Urinary bladder (tissue), 4 donors: Measurements from ENCODE around the gene SLC18B1. TPM values are rescaled to one million over a fixed set of nuclear protein-coding genes. Genes with fewer than 3 reads are reported as not detected.

Experiments
- DNase-seq: peaks from one replicate; pipeline ENCODE4 v3.0.0-alpha.2; 2015; ENCODE audit errors: extremely low spot score
- H3K27ac ChIP-seq: one replicate; pipeline ENCODE4 v1.5.1; 2013; ENCODE audit warnings: low read depth, mild to moderate bottlenecking, moderate library complexity
- H3K36me3 ChIP-seq: one replicate; pipeline ENCODE4 v1.6.1; 2013; ENCODE audit warnings: mild to moderate bottlenecking, moderate library complexity; ENCODE audit not compliant: insufficient read depth
- H3K4me1 ChIP-seq: one replicate; pipeline ENCODE4 v1.6.1; 2013; ENCODE audit warnings: mild to moderate bottlenecking, moderate library complexity; ENCODE audit not compliant: insufficient read depth
- H3K4me3 ChIP-seq: one replicate; pipeline ENCODE4 v1.5.1; 2013; ENCODE audit warnings: low read depth, low read length
- WGBS: extraction: QIAGEN DNeasy Blood & Tissue Kit; methylation state at CpG from one replicate; pipeline ENCODE4 v1.1.7; 2013; 5-methylcytosine and 5-hydroxymethylcytosine counted together
- polyA plus RNA-seq: library from polyadenylated mRNA; stranded (reverse); fragments of 200-250 nt; gene quantifications from one replicate; pipeline ENCODE4 v1.2.3, GENCODE V29; 2013
- total RNA-seq: library from RNA; depleted of rRNA; stranded (reverse); fragments of >200 nt; gene quantifications from one replicate; pipeline ENCODE4 v1.2.3, GENCODE V29; 2014
- donor health status: healthy with polysubstance abuse.
- donor health status: healthy.

The SLC18B1 gene
- total RNA-seq: 17.7 TPM
- polyA plus RNA-seq: 5.2 TPM

DNA sequence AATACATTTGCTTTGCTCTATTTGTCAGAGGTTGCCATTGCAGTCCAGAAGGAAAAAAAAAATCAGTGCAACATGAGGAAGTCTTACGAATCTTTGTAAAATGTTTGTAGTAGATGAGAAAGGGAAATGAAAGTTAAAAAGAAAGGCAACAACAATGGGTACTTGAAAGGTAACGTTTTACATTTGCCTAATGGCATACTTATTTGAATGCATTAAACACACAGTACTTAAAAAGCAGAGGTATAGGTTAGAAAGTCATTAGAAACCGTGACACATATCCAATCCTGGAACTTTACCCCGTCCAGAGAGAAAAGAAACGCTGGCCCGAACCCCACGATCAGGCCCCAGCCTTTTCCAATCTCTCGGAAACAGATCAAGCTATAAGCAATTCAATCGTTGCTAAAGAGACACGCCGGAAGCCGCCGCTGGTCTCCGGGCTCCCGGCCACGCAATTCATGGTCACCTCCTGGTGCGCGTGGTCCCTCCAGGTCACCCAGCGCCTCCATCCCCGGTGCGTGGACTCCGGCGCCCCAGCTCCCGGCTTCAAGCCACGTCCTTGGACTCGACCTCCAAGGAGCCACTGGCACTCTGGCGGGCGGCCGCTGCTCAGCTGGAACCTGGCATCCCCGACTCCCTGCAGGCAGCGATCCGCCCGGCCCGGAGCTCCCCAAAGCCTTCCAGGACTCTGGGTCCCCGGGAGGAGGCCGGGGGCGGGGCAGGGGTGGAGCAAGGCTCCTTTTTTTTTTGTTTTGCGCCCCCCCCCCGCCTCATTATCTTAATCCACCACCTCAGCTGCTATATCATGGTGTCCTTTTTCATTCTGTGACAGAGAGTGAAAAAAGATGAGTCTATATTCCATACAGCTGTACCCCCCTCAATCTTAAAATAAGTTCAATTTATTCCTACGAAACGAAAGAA, at the start of gene SLC18B1:
SLC18B1 (minus strand) TSS at position 687 of the 918 bp plus-strand sequence; CDS start at position 506, 181 bp downstream.
- Histone ChIP-seq H3K27ac (peak within 1 kb of the TSS; percentile 88), H3K36me3 (no peaks in the 10 kb centered on the region), H3K4me1 (no peaks in the 10 kb centered on the region), H3K4me3 (peak within 1 kb of the TSS; percentile 98)
- DNase-seq: peak; percentile 20
- under 1% methylated on average over 41 of the region's 41 CpGs for WGBS

DNA sequence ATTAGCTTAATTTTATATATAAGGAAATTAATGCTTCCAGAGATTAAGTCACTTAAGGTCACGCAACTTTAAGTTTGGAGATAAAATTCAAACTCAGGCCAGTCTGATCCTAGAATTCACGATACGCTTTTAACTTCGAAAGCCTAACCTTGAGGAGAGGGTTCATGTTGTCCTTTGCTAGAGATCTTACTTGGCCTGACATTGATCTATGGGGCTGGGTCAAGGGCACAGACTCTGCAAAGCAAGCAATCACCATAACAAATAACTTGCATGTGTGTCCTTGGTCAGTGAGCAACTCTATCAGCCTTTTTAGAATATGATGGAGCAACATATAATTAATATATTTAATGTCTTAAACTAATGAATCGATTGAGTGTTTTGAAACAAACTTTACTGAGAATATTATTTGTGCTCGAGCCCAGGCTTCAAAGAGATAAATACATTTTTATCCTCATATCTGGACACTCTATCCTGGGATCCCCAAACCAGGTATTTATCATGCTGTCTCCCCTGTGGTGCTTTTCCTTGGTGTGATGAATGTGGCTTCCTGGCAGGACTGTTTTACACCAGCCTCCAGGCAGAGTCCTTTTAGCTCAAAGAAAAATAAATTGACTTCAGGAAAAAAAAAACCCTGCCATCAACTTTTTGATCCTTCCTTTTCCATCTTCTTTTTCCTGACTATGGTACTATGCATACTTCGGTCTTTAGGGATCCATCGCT, 45.0 kb upstream of the SLC18B1 start:
- Histone ChIP-seq H3K4me1 (no peaks in the 10 kb centered on the region), H3K27ac (no peak overlapping the region), H3K36me3 (no peaks in the 10 kb centered on the region), H3K4me3 (no peak overlapping the region)
- DNase-seq: no peak
- 94% methylated on average over 8 of the region's 8 CpGs for WGBS

DNA sequence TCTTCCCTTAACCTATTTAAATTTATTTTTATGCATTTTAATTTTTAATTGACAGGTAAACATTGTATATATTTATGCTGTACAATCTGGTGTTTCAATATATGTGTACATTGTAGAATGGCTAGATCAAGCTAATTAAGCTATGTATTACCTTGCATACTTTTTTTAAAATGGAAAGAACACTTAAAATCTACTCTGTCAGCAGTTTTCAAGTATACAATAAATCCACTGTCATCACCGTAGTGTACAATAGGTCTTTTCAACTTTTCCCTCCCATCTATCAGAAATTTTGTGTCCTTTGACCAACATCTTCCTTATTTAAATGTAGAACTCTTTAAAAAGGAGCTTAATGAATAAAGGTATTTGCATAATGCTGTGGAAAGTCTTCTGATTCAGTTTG, 43.5 kb upstream of the SLC18B1 start:
- H3K4me1 ChIP-seq: no peaks in the 10 kb centered on the region
- no peak overlapping the region for H3K4me3 ChIP-seq
- no peak for DNase-seq
- 70% methylated on average over 1 of the region's 1 CpG for WGBS
- no peaks in the 10 kb centered on the region for H3K36me3 ChIP-seq
- H3K27ac ChIP-seq: no peak overlapping the region

DNA sequence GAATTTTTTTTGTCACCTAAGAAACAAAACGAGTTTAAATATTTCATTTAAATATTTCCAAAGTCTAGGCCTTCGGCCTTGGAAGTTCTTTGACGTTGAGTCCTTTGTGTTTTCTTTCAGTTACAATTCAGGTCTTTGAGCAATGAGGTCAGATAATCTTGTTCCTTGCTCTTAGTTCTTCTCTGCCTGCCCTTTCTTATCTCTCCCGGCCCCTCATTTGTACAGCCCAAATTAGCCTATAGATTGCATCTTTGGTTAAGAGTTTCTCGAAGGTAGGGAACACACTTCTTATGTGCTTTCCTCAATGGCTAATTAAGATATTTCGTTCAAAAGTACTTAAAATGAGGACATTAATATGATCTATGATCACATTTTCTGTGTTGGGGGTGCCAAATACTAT, 34.5 kb upstream of the SLC18B1 start:
- H3K27ac ChIP-seq: no peak overlapping the region
- H3K4me1 ChIP-seq: no peaks in the 10 kb centered on the region
- H3K4me3 ChIP-seq: no peak overlapping the region
- no peak for DNase-seq
- H3K36me3 ChIP-seq: no peaks in the 10 kb centered on the region
- WGBS: 88% methylated on average over 6 of the region's 6 CpGs

DNA sequence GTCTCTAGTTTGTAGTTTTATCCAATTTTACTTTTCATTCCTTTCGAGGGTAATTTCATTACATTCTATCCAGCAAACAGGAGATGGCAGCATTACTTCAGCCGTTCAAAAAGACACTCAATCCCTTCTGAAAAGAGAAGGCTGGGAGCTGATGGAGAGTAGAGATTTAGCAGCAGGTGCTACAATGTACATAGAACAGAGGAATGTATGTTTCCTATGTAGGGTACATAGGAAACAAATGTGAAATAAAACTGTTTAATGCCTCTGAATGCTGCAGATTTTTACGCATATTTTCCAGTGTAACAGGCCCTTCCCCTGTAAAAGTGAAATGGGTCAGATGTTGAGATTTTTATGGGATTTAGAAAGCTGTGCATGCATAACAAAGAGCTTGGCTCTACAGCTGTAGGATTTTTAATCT, 31.9 kb upstream of the SLC18B1 start:
- Histone ChIP-seq H3K36me3 (no peaks in the 10 kb centered on the region), H3K4me1 (no peaks in the 10 kb centered on the region), H3K4me3 (no peak overlapping the region), H3K27ac (no peak overlapping the region)
- 37% methylated on average over 3 of the region's 3 CpGs for WGBS
- DNase-seq: peak; percentile 64

DNA sequence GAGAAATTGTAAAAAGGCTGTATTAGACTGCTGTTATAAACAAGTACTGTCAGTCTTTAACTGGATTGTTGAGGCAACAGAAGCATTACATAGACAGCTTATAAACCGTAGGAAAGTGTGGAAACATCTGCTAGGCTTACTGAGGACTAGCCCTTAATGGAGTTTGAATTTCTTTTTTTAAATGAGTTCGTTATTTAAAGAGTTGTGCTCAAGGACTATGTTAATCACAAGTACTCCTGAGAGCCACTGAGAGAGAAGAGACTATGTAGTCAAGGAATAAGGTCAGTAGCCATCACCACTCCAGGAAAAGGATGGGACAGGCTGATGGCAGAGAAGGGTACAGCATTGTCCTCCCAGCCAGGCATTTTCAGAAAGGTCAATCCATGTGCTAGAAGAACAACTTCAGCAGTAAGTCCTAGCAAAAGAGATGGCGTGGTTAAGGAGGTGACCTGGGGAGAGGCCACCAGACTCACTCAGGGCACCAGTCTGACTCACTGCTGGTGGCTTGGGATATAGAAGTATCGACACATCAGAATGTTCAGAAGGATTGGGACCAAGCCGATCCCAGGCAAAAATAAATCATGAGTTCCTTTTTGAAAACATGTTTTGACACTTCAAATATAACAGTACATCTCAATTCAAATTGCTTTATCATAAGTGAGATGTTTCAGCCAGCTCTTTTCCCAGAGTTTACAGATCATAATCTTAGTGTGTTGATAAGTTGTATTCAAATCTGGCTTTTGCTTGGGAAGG, 22.4 kb upstream of the SLC18B1 start:
- no peak overlapping the region for H3K27ac ChIP-seq
- DNase-seq: no peak
- H3K4me3 ChIP-seq: no peak overlapping the region
- peaks cover 3% of the 10 kb centered on the region for H3K36me3 ChIP-seq
- H3K4me1 ChIP-seq: peaks cover 2% of the 10 kb centered on the region
- WGBS: 56% methylated on average over 5 of the region's 5 CpGs

DNA sequence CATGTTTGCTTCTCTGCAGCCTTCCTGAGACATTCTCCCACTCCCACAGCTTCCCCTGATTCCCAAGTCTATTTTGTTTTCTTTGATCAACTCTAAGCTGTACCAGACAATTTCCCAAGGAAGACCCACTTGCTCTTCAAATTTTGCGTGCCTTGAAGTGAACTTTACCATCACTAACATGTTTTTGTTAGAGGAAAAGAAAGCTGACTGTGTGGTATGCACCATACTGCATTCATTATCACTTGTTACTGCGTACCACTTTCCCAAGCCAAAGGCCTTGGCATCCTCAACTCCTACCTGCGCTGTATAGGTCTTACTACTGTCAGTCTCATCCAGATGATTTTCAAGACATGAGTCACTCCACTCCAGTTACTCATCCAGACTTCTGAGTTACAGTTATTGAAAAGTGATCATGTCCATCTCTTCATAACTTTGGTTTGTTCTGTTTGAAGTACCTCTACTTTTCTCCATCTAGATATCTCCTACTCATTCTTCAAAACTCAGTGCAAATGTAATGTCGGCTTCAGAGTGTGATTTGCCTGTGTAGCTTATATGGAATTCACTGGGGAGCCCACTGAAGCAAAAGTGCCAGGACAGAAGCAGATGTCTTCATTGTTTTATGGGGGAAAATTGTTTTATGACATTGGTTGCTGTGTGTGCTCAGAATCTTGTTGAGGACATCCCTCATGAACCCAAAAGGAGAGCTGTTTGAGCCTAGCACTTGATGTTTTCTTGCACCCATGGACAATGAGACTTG, 21.1 kb upstream of the SLC18B1 start:
- peaks cover 2% of the 10 kb centered on the region for H3K4me1 ChIP-seq
- H3K27ac ChIP-seq: no peak overlapping the region

DNA sequence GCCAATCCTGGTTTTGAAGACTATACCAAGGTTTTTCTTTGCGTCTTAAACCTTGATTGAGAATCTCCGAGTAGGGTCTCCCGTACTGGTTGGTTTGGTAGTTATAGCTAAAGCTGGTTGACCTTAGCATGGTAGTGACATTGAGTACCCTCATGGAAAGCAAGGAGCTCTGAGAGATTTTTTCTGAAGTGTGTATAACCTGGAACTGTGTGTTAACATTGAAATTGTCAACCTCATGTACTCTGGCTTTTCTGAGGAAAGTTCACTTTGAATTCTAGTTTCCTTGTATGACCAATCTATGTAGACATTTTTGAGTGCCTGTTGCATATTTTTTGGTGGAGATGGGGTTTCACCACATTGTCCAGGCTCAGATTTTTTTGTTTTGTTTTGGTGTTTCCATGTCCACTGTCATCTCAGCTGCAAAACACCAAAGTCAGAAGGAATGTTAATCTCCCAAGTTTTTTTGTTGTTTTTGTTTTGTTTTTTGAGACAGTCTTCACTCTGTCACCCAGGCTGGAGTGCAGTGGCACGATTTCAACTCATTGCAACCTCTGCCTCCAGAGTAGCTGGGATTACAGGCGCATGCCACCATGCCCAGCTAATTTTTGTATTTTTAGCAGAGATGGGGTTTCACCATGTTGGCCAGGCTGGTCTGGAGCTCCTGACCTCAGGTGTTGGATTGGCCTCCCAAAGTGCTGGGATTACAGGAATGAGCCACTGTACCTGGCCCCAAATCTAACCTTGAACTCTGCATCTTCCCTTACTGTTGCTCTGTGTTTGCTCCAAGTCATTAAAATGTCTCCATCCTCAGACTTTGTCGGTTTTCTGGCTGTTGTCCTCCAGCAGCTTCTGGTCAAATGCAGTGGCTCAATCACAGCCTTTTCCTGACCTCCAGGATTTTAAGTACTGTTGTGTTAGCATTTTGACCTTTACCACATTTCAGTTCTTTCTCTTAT, 20.2 kb upstream of the SLC18B1 start:
- H3K27ac ChIP-seq: no peak overlapping the region
- H3K4me3 ChIP-seq: no peak overlapping the region
- H3K36me3 ChIP-seq: peaks cover 3% of the 10 kb centered on the region
- DNase-seq: no peak
- peaks cover 2% of the 10 kb centered on the region for H3K4me1 ChIP-seq
- WGBS: 52% methylated on average over 6 of the region's 6 CpGs

More for the DNA sequence above, 21.1 kb upstream of the SLC18B1 start:
- Histone ChIP-seq H3K4me3 (no peak overlapping the region), H3K36me3 (peaks cover 3% of the 10 kb centered on the region)
- 65% methylated on average over 4 of the region's 4 CpGs for WGBS
- no peak for DNase-seq

DNA sequence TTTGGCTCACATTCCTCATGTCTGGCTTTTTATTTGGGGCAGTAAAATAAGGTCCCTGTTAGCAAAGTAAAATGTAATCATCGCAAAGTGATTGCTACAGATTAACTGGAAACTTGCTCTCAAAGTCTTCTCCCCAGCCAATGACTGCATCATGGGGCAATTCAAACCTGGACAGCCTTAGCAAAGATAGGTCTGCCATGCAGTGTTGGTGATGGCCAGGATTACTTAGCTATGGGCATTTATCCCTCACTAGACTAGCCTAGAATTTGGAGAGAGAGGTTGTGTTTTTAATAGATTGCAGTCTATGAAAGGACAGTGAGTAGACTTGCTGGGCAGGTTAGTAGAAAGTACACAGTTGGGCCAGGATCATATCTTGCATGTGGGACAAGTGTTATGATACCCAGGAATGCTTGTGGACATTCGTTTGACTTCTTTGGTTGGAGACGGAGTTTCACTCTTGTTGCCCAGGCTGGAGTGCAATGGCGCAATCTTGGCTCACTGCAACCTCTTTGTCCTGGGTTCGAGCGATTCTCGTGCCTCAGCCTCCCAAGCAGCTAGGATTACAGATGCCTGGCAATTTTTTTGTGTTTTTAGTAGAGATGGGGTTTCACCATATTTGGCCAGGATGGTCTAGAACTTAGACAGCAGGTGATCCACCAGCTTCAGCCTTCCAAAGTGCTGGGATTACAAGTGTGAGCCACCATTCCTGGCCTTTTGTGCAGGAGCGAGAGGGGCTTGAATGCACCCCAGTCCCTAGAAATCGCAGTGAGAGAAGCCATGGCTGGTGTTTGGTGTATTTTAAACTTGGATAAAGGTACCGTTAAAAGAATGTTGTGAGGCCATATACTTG, 19.3 kb upstream of the SLC18B1 start:
- Histone ChIP-seq H3K4me1 (peaks cover 2% of the 10 kb centered on the region), H3K4me3 (no peak overlapping the region), H3K36me3 (peaks cover 3% of the 10 kb centered on the region), H3K27ac (no peak overlapping the region)
- DNase-seq: no peak
- 87% methylated on average over 10 of the region's 10 CpGs for WGBS

DNA sequence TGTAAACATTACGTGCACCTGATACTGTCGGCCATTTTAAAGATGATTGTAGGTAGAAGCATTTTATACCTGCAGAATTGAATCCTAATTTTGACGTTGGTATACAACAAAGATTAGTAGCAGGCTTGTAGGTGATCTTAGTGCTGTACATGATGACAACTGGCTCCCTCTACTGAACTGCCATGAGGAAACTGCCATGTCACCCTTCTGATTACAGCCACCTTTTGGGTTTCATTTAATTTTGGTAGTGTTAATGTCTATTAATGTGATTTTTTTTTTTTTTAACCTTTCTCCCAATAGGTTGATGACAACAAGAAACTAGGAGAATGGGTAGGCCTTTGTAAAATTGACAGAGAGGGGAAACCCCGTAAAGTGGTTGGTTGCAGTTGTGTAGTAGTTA, 18.2 kb upstream of the SLC18B1 start:
- H3K27ac ChIP-seq: no peak overlapping the region
- peaks cover 3% of the 10 kb centered on the region for H3K36me3 ChIP-seq
- WGBS: 65% methylated on average over 4 of the region's 4 CpGs
- no peak overlapping the region for H3K4me3 ChIP-seq
- peaks cover 2% of the 10 kb centered on the region for H3K4me1 ChIP-seq
- no peak for DNase-seq

DNA sequence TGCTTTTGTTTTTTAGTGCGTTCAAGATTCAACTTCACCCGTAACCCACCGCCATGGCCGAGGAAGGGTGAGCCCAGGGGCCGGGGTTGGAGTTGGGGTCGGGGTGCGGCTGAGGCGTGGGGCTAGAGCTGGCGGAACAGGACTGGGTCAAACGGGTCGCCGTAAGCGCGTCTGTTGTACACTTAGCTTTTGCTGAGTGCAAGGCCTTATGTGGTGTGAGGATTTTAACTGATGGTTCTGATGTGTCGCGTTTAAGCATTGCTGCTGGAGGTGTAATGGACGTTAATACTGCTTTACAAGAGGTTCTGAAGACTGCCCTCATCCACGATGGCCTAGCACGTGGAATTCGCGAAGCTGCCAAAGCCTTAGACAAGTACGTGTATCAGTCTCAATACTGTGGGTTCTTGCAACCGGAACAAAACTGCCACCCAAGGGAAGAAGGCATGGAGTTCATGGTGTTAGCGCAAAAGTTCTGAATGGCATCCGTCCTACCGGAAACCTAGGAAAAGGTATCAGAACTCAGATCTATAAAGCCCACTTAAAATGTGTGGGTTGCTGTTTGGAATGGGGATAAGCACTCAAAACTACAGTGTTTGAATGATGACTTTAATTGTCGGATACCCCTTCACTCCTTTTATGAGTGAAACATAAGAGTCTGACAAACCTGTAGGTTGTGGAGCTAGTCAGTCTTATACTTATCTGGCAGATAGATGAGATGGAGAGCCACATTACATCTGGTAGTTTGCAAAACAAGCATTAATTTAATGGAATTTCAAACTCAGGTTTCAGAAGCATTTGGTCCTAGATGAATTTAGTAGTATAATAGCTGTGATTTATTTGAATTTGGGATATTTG, 16.5 kb upstream of the SLC18B1 start:
- under 1% methylated on average over 27 of the region's 27 CpGs for WGBS
- no peaks in the 10 kb centered on the region for H3K4me1 ChIP-seq
- H3K36me3 ChIP-seq: peaks cover 3% of the 10 kb centered on the region
- no peak for DNase-seq
- H3K4me3 ChIP-seq: peak overlapping the region; percentile 94
- H3K27ac ChIP-seq: peak overlapping the region; percentile 69
